ENCODE results near the gene NUDT17.

DNA sequence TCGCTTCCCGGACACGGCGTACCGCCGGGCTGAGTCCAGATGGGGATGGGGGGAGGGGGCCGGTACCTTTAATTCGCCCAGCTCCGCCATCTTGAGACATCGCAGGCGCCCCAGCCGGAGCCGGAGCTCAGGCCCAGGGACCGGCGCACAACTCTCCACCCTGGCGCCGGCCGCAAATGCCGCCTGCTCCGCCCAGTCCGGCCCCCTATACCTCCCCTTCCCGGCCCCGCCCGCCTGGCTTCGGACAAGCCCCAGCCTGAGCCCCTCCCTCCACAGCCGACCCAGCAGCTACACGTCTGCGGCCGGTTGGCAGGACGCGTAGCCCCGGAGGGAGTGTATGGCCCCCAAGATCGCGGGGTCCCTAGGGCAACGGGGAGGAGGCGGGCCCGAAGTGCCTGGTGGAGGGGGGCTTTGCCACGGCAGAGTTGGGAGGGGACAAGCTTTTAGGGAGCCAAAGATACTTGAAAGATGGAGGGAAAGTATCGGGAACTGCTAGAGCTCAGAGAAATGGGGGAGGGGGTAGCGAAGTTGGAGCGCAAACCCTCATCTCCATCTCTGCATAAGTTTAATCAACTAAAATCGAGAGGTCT, 13.6 kb downstream of the NUDT17 start, which contains the start of gene PIAS3:
- TF ChIP-seq POLR2A (IDR thresholded peaks at IDR 0.05; ENCODE audit: low read depth, low read length) (no peak), POLR2AphosphoS5 (IDR thresholded peaks at IDR 0.05; ENCODE audit: low read depth, low read length) (no peak)

Data from GM12892 (cell line).